Mesothelial cell of epicardium (in vitro differentiated cells): ENCODE measurements around the gene REEP1. TPM values are rescaled to one million over a fixed set of nuclear protein-coding genes. Genes with fewer than 3 reads are reported as not detected.

Source experiments
- DNase-seq, 2 experiments: peaks; one replicate each; pipeline ENCODE4 v3.0.0; 2021; ENCODE audit warnings: low spot score in 2 of 2; ENCODE audit not compliant: unreplicated experiment in 2 of 2
- H3K27ac Mint-ChIP-seq: 2 replicates; pipeline ENCODE4 v1.8.0; 2021; ENCODE audit warnings: mixed read lengths
- H3K27me3 Mint-ChIP-seq: 2 replicates; pipeline ENCODE4 v1.8.0; 2021; ENCODE audit warnings: low read depth, mixed read lengths
- H3K36me3 Mint-ChIP-seq: 2 replicates; pipeline ENCODE4 v1.8.0; 2021; ENCODE audit warnings: mixed read lengths
- H3K4me1 Mint-ChIP-seq: 2 replicates; pipeline ENCODE4 v1.8.0; 2021; ENCODE audit warnings: mixed read lengths
- H3K4me3 Mint-ChIP-seq: 2 replicates; pipeline ENCODE4 v1.8.0; 2021; ENCODE audit warnings: mild to moderate bottlenecking, moderate library complexity, mixed read lengths
- H3K9me3 Mint-ChIP-seq: 2 replicates; pipeline ENCODE4 v1.8.0; 2021; ENCODE audit warnings: mixed read lengths
- CTCF ChIP-seq: fragments of 200-600 bp; sonication (generic); IDR thresholded peaks from one replicate; pipeline ENCODE4 v1.5.0; 2021; ENCODE audit warnings: antibody characterized with exemption; ENCODE audit not compliant: unreplicated experiment
- total RNA-seq: library from RNA; stranded (reverse); gene quantifications from 3 replicates; pipeline ENCODE4 v1.2.1, GENCODE V29; 2021

Gene REEP1
- total RNA-seq, 1 donor from 2014 or later, result 1.9 TPM

GRCh38 chr2:86274265-86274917 lies 63.0 kb downstream of the REEP1 start:
- DNase-seq, result no peak
- H3K4me3 Mint-ChIP-seq, result no peak overlapping the region
- H3K36me3 Mint-ChIP-seq, result peaks cover 4% of the 10 kb centered on the region
- H3K27ac Mint-ChIP-seq, result no peak overlapping the region
- H3K27me3 Mint-ChIP-seq, result peaks cover 12% of the 10 kb centered on the region
- H3K9me3 Mint-ChIP-seq, result peaks cover 26% of the 10 kb centered on the region
- H3K4me1 Mint-ChIP-seq, result no peaks in the 10 kb centered on the region
- TF ChIP-seq CTCF, result no peak

- H3K9me3 Mint-ChIP-seq, result peaks cover 41% of the 10 kb centered on the region
- no peak for TF ChIP-seq CTCF
- H3K27ac Mint-ChIP-seq, result no peak overlapping the region
- peaks cover 4% of the 10 kb centered on the region for H3K27me3 Mint-ChIP-seq
- peaks cover 4% of the 10 kb centered on the region for H3K36me3 Mint-ChIP-seq
- no peak overlapping the region for H3K4me3 Mint-ChIP-seq
- no peaks in the 10 kb centered on the region for H3K4me1 Mint-ChIP-seq
- no peak for DNase-seq
These were observed 65.3 kb downstream of the REEP1 start for GRCh38 chr2:86272111-86272510.

GRCh38 chr2:86271248-86271647 lies 66.2 kb downstream of the REEP1 start:
- peaks cover 4% of the 10 kb centered on the region for H3K36me3 Mint-ChIP-seq
- peaks cover 41% of the 10 kb centered on the region for H3K9me3 Mint-ChIP-seq
- no peak for DNase-seq
- H3K4me1 Mint-ChIP-seq, result no peaks in the 10 kb centered on the region
- TF ChIP-seq CTCF, result no peak
- H3K27ac Mint-ChIP-seq, result no peak overlapping the region
- no peaks in the 10 kb centered on the region for H3K27me3 Mint-ChIP-seq
- H3K4me3 Mint-ChIP-seq, result no peak overlapping the region

- Mint-ChIP-seq H3K36me3 (no peaks in the 10 kb centered on the region), H3K27me3 (peaks cover 2% of the 10 kb centered on the region), H3K27ac (no peak overlapping the region), H3K4me1 (no peaks in the 10 kb centered on the region), H3K4me3 (no peak overlapping the region), H3K9me3 (peaks cover 19% of the 10 kb centered on the region)
- no peak for DNase-seq
- no peak for TF ChIP-seq CTCF
These were observed 73.5 kb downstream of the REEP1 start for GRCh38 chr2:86263956-86264355.

- peaks cover 8% of the 10 kb centered on the region for H3K9me3 Mint-ChIP-seq
- H3K4me1 Mint-ChIP-seq, result peaks cover 5% of the 10 kb centered on the region
- H3K27me3 Mint-ChIP-seq, result peaks cover 2% of the 10 kb centered on the region
- TF ChIP-seq CTCF, result no peak
- H3K27ac Mint-ChIP-seq, result no peak overlapping the region
- no peak overlapping the region for H3K4me3 Mint-ChIP-seq
- no peaks in the 10 kb centered on the region for H3K36me3 Mint-ChIP-seq
- DNase-seq, result no peak
These were observed 76.4 kb downstream of the REEP1 start for GRCh38 chr2:86260978-86261377.

GRCh38 chr2:86258106-86258505 lies 79.3 kb downstream of the REEP1 start:
- Mint-ChIP-seq H3K9me3 (no peaks in the 10 kb centered on the region), H3K4me1 (peaks cover 12% of the 10 kb centered on the region), H3K4me3 (no peak overlapping the region), H3K27ac (no peak overlapping the region), H3K27me3 (peaks cover 9% of the 10 kb centered on the region), H3K36me3 (no peaks in the 10 kb centered on the region)
- TF ChIP-seq CTCF, result no peak
- no peak for DNase-seq
